PFSK-1 (cell line): ENCODE data around the gene NXPH4.

ENCODE experiments used
- FOXP2 ChIP-seq: optimal IDR thresholded peaks from 2 replicates; pipeline ENCODE3; 2011; ENCODE audit warnings: borderline replicate concordance, control low read depth, inconsistent platforms; ENCODE audit not compliant: insufficient read depth; ENCODE audit errors: extremely low read length, extremely low read depth
- POLR2AphosphoS5 ChIP-seq: IDR thresholded peaks from 2 replicates; pipeline ENCODE4 v1.6.1; 2012; ENCODE audit warnings: low read depth, mild to moderate bottlenecking, control low read depth, low read length, moderate library complexity
- SIN3A ChIP-seq: IDR thresholded peaks from 2 replicates; pipeline ENCODE4 v1.6.1; 2012; ENCODE audit warnings: mild to moderate bottlenecking, low read length, moderate library complexity, borderline replicate concordance; ENCODE audit not compliant: insufficient read depth
- TAF1 ChIP-seq: IDR thresholded peaks from 2 replicates; pipeline ENCODE4 v1.6.1; 2012; ENCODE audit warnings: low read length, control low read depth, borderline replicate concordance; ENCODE audit not compliant: insufficient read depth
- TF ChIP-seq, protein P1 (sequence below), 2 experiments: IDR thresholded peaks; 2 replicates each; pipeline versions ENCODE4 v1.6.1 to v1.8.0; 2011 to 2012; ENCODE audit warnings: low read depth in 2 of 2, low read length in 2 of 2, control low read depth in 1 of 2, inconsistent platforms in 1 of 2, mild to moderate bottlenecking in 1 of 2, moderate library complexity in 1 of 2; ENCODE audit not compliant: insufficient read depth in 1 of 2

Gene NXPH4

DNA sequence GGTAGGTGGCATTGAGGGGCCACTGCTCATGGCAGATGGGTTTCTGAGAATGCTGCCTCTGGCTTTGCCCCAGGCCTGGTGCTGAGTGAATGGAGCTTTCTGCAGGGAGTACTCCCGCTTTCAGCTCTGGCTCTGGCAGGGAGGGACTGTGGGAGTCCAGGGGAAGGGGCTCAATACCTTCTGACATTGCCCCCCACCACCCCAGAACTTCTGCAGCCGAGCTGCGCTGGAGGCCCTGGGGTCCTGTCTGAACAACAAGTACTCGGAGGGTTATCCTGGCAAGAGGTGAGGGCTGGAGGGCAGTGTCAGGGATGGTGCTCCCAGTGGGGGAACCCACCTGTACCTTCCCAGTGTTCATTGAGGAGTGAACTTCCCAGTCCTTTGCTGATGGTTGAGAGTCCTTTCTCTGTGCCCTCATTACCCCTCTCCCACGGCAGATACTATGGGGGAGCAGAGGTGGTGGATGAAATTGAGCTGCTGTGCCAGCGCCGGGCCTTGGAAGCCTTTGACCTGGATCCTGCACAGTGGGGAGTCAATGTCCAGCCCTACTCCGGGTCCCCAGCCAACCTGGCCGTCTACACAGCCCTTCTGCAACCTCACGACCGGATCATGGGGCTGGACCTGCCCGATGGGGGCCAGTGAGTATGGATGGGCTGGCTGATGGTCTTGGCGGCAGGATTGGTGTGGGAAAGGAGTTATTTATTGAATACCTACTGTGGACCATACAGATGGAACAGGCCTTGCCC is 14.9 kb downstream of the NXPH4 start:
- TF ChIP-seq SIN3A (no peak), TAF1 (no peak), FOXP2 (no peak), POLR2AphosphoS5 (no peak)
- TF ChIP-seq, protein P1, sequence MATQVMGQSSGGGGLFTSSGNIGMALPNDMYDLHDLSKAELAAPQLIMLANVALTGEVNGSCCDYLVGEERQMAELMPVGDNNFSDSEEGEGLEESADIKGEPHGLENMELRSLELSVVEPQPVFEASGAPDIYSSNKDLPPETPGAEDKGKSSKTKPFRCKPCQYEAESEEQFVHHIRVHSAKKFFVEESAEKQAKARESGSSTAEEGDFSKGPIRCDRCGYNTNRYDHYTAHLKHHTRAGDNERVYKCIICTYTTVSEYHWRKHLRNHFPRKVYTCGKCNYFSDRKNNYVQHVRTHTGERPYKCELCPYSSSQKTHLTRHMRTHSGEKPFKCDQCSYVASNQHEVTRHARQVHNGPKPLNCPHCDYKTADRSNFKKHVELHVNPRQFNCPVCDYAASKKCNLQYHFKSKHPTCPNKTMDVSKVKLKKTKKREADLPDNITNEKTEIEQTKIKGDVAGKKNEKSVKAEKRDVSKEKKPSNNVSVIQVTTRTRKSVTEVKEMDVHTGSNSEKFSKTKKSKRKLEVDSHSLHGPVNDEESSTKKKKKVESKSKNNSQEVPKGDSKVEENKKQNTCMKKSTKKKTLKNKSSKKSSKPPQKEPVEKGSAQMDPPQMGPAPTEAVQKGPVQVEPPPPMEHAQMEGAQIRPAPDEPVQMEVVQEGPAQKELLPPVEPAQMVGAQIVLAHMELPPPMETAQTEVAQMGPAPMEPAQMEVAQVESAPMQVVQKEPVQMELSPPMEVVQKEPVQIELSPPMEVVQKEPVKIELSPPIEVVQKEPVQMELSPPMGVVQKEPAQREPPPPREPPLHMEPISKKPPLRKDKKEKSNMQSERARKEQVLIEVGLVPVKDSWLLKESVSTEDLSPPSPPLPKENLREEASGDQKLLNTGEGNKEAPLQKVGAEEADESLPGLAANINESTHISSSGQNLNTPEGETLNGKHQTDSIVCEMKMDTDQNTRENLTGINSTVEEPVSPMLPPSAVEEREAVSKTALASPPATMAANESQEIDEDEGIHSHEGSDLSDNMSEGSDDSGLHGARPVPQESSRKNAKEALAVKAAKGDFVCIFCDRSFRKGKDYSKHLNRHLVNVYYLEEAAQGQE (IDR thresholded peaks at IDR 0.05; ENCODE audit: insufficient read depth in 1 of 2, low read depth in 2 of 2, low read length in 2 of 2) = no peak

DNA sequence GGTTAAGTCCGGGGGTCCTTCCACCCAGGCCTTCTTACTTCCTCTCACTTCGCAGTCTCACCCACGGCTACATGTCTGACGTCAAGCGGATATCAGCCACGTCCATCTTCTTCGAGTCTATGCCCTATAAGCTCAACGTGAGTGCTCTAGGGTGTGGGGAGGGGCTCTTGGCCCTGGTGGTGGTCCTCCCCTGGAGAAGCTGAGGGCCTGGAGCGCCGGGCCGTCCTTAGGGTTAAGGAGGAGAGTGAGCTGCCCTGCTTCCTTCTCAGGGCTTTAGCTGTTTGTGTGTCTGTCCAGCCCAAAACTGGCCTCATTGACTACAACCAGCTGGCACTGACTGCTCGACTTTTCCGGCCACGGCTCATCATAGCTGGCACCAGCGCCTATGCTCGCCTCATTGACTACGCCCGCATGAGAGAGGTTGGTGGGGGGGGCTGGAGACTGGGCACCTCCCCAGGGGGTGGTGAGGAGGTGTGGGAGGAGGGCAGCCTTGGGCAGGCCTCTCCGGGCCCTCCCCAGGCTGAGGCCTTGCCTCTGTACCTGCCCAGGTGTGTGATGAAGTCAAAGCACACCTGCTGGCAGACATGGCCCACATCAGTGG is 15.7 kb downstream of the NXPH4 start:
- TF ChIP-seq TAF1 = no peak
- no peak for TF ChIP-seq SIN3A
- TF ChIP-seq POLR2AphosphoS5 = peak; percentile 9; the same call in 1 of the 2 replicates
- TF ChIP-seq FOXP2 = no peak
- TF ChIP-seq, protein P1 (IDR thresholded peaks at IDR 0.05; ENCODE audit: insufficient read depth in 1 of 2, low read depth in 2 of 2, low read length in 2 of 2) = no peak

DNA sequence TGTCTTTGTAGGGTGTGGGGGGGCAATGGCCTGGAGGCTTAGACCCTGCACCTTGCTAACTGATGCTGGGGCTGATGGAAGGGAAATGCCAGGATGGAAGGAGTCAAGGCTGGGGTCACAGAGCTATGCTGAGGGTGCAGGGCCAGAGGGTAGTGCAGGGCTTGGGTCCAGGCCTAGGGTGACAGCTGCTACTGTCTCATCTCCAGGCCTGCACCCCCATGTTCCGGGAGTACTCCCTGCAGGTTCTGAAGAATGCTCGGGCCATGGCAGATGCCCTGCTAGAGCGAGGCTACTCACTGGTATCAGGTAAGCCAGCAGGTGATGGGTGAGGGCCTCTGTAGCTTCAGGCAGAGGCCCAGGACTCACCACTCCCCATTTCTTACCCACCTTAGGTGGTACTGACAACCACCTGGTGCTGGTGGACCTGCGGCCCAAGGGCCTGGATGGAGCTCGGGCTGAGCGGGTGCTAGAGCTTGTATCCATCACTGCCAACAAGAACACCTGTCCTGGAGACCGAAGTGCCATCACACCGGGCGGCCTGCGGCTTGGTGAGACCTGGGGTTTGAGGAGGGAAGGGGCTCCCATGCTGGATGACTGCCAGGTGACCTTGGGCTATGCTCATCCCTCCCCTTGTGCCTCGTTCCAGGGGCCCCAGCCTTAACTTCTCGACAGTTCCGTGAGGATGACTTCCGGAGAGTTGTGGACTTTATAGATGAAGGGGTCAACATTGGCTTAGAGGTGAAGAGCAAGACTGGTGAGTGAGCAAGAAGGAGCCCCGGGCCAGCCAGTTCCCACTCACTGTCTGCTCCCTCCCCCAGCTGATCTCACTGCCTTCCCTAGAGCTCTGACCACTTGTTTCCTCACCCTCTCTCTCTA is 17.0 kb downstream of the NXPH4 start:
- TF ChIP-seq SIN3A = no peak
- 0 out of 2 replicates have a peak, but pooled peaks have one; percentile 20 for TF ChIP-seq POLR2AphosphoS5
- no peak for TF ChIP-seq FOXP2

DNA sequence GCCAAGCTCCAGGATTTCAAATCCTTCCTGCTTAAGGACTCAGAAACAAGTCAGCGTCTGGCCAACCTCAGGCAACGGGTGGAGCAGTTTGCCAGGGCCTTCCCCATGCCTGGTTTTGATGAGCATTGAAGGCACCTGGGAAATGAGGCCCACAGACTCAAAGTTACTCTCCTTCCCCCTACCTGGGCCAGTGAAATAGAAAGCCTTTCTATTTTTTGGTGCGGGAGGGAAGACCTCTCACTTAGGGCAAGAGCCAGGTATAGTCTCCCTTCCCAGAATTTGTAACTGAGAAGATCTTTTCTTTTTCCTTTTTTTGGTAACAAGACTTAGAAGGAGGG is 17.6 kb downstream of the NXPH4 start:
- TF ChIP-seq POLR2AphosphoS5 (no peak), SIN3A (no peak), TAF1 (no peak), FOXP2 (no peak)
- TF ChIP-seq, protein P1 (IDR thresholded peaks at IDR 0.05; ENCODE audit: insufficient read depth in 1 of 2, low read depth in 2 of 2, low read length in 2 of 2) = no peak

DNA sequence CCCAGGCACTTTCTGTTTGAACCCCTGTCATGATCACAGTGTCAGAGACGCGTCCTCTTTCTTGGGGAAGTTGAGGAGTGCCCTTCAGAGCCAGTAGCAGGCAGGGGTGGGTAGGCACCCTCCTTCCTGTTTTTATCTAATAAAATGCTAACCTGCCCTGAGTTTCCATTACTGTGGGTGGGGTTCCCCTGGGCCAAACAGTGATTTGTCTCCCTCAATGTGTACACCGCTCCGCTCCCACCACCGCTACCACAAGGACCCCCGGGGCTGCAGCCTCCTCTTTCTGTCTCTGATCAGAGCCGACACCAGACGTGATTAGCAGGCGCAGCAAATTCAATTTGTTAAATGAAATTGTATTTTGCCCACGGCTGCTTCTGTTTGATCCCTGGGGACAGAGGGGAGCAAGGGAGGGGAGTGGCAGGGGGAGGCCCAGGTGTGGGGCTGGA is 18.0 kb downstream of the NXPH4 start:
- TF ChIP-seq FOXP2 (no peak), TAF1 (no peak), SIN3A (no peak), POLR2AphosphoS5 (no peak)
- TF ChIP-seq, protein P1 (IDR thresholded peaks at IDR 0.05; ENCODE audit: insufficient read depth in 1 of 2, low read depth in 2 of 2, low read length in 2 of 2) = no peak
